Lower lobe of right lung (tissue), 2 donors: Measurements from ENCODE around the gene CALN1. TPM values are rescaled to one million over a fixed set of nuclear protein-coding genes. Genes with fewer than 3 reads are reported as not detected.

Experiments used
- ATAC-seq, 2 donors: fragments of 200-7000 bp; cut with Tn5 transposase; one replicate each; pipeline ENCODE4 v1.9.1; 2020 to 2022; ENCODE audit warnings: mild to moderate bottlenecking in 2 of 2, moderate library complexity in 2 of 2
- DNase-seq: peaks from one replicate; pipeline ENCODE4 v3.0.0-alpha.2; 2020
- H3K27ac ChIP-seq: fragments of 200-600 bp; one replicate; pipeline ENCODE4 v1.8.0; 2022
- H3K27me3 ChIP-seq: fragments of 200-600 bp; one replicate; pipeline ENCODE4 v1.8.0; 2022; ENCODE audit warnings: low read depth
- H3K36me3 ChIP-seq: fragments of 200-600 bp; one replicate; pipeline ENCODE4 v1.8.0; 2022; ENCODE audit warnings: mild to moderate bottlenecking
- H3K4me1 ChIP-seq: fragments of 200-600 bp; one replicate; pipeline ENCODE4 v1.8.0; 2022
- H3K4me3 ChIP-seq: fragments of 200-600 bp; one replicate; pipeline ENCODE4 v1.8.0; 2022; ENCODE audit warnings: mild to moderate bottlenecking
- H3K9me3 ChIP-seq: fragments of 200-600 bp; one replicate; pipeline ENCODE4 v1.8.0; 2022
- CTCF ChIP-seq: fragments of 200-600 bp; IDR thresholded peaks from one replicate; pipeline ENCODE4 v1.8.0; 2022; ENCODE audit warnings: antibody characterized with exemption, mild to moderate bottlenecking
- intact Hi-C: fragments of 100-400 bp; cut with DNase I; formaldehyde crosslinking; loops from one replicate; pipeline ENCODE4 v1.11.0; 2022
- total RNA-seq: library from RNA; stranded (reverse); fragmentation: NEBNext Ultra II Directional; extraction: Animal tissue kit (Norgen Biotek cat#: 25700); gene quantifications from one replicate; pipeline ENCODE4 v1.2.1, GENCODE V29; 2021
- donor health status: DM: no; HTN: yes; CAD: no; lungs with severe emphysema.

CALN1 gene
- total RNA-seq, 1 donor from 2014 or later = not detected

- no peak for ATAC-seq
- no peak overlapping the region for H3K27ac ChIP-seq
- intact Hi-C loops = no loop called here
Measured at GRCh38 chr7:71800321-71800720, 611.8 kb downstream of the CALN1 start.

GRCh38 chr7:71795410-71795809 lies 616.7 kb downstream of the CALN1 start:
- DNase-seq (no peak), ATAC-seq (no peak)
- Histone ChIP-seq H3K36me3 (no peaks in the 10 kb centered on the region), H3K4me1 (no peaks in the 10 kb centered on the region), H3K9me3 (no peaks in the 10 kb centered on the region), H3K27ac (no peak overlapping the region), H3K27me3 (no peaks in the 10 kb centered on the region), H3K4me3 (no peak overlapping the region)
- no peak for TF ChIP-seq CTCF
- intact Hi-C loops = no loop called here

More at GRCh38 chr7:71800321-71800720, 611.8 kb downstream of the CALN1 start:
- no peak overlapping the region for H3K4me3 ChIP-seq
- no peaks in the 10 kb centered on the region for H3K4me1 ChIP-seq
- H3K36me3 ChIP-seq = no peaks in the 10 kb centered on the region
- no peak for TF ChIP-seq CTCF
- H3K9me3 ChIP-seq = no peaks in the 10 kb centered on the region
- H3K27me3 ChIP-seq = no peaks in the 10 kb centered on the region
- no peak for DNase-seq

GRCh38 chr7:71793251-71793650 lies 618.9 kb downstream of the CALN1 start:
- Histone ChIP-seq H3K4me1 (no peaks in the 10 kb centered on the region), H3K9me3 (peaks cover under 1% of the 10 kb centered on the region), H3K27me3 (no peaks in the 10 kb centered on the region), H3K4me3 (no peak overlapping the region), H3K36me3 (no peaks in the 10 kb centered on the region), H3K27ac (no peak overlapping the region)
- no peak for TF ChIP-seq CTCF
- intact Hi-C loops = no loop called here
- DNase-seq = no peak
- no peak for ATAC-seq

GRCh38 chr7:71787513-71787912 lies 624.6 kb downstream of the CALN1 start:
- Histone ChIP-seq H3K27me3 (no peaks in the 10 kb centered on the region), H3K4me3 (no peak overlapping the region), H3K27ac (no peak overlapping the region), H3K4me1 (no peaks in the 10 kb centered on the region), H3K9me3 (peaks cover 13% of the 10 kb centered on the region), H3K36me3 (no peaks in the 10 kb centered on the region)
- DNase-seq (no peak), ATAC-seq (no peak)
- no peak for TF ChIP-seq CTCF
- intact Hi-C loops = no loop called here

- intact Hi-C loops = no loop called here
- DNase-seq (no peak), ATAC-seq (no peak)
- TF ChIP-seq CTCF = no peak
- Histone ChIP-seq H3K4me3 (no peak overlapping the region), H3K36me3 (no peaks in the 10 kb centered on the region), H3K4me1 (no peaks in the 10 kb centered on the region), H3K27me3 (no peaks in the 10 kb centered on the region), H3K9me3 (peaks cover 13% of the 10 kb centered on the region), H3K27ac (no peak overlapping the region)
Measured at GRCh38 chr7:71785216-71785615, 626.9 kb downstream of the CALN1 start.

- Histone ChIP-seq H3K36me3 (no peaks in the 10 kb centered on the region), H3K9me3 (peaks cover 13% of the 10 kb centered on the region), H3K27me3 (no peaks in the 10 kb centered on the region), H3K27ac (no peak overlapping the region), H3K4me1 (no peaks in the 10 kb centered on the region), H3K4me3 (no peak overlapping the region)
- TF ChIP-seq CTCF = no peak
- no peak for DNase-seq
- intact Hi-C loops = no loop called here
- no peak for ATAC-seq
Measured at GRCh38 chr7:71784781-71785180, 627.4 kb downstream of the CALN1 start.
